ENCODE results near the gene DPH2.

DPH2 gene

GRCh38 chr1:44002606-44003157 is 32.9 kb downstream of the DPH2 start:
- DNase-seq, result no peak

DNA sequence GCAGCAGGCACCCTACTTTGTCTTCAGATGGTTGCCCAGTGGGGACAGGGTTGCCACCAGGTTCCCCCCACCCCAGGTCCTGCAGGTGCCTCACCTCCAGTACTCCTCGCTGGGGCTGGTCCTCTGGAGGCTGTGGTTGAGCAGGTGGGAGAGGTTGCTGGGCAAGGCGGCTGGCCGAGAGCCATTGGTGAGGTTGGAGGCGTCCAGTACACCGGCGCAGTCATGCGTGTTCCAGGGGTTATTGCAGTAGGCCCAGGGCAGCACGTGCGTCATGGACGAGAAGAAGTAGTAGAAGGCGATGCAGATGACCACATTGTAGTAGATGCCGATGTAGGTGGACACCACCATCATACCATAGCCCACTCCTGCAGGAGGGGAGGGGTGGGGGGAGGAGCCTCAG is 38.4 kb downstream of the DPH2 start:
- no peak for DNase-seq

DNA sequence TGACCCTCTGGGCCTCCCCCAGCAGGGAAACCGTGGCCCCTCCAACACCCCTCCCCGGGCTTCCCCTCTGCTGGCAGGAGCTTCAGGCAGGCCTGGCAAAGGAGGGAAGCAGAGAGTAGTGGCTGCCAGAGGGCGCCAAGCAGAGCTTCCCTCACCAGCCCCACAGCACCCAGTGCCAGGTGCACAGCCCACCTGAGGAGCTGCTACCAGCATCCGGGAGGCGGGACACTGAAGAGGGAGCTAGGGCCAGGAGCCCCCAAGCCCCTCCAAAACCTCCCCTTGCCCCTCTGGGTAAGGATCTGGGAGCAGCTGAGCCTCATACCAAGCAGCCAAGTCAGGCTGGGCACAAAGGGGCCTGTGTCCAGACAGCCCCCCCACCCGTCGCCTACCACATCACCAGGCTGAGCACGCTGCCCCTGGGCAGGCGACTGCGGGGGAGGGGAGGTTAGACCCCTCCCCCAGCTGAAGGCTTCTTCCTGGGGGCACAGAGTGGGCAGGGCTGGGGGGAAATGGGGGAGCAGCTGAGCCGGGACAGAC is 41.2 kb downstream of the DPH2 start:
- no peak for DNase-seq

GRCh38 chr1:44012404-44012803 is 42.6 kb downstream of the DPH2 start:
- DNase-seq, result no peak

- DNase-seq, result no peak
Observed at GRCh38 chr1:44012941-44013609, 43.3 kb downstream of the DPH2 start.

DNA sequence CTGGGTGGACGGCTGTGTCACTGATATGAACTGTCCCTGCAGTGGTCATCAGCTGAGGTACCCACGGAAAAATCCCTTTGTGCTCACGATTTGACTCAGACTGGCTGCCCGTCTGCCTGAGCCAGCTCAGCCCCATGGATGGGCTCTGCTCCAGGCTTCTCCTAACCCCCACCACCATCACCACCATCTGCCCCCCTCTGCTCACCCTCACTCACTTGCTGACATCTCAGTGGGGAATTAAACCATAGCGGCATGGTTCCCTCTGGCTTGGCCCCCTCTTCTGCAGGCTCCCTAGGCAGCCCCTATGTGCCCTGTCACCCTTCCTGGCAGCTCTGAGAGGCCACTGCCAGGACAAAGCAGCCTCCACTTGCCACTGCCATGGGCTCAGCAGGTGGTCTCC is 44.1 kb downstream of the DPH2 start:
- no peak for DNase-seq

DNA sequence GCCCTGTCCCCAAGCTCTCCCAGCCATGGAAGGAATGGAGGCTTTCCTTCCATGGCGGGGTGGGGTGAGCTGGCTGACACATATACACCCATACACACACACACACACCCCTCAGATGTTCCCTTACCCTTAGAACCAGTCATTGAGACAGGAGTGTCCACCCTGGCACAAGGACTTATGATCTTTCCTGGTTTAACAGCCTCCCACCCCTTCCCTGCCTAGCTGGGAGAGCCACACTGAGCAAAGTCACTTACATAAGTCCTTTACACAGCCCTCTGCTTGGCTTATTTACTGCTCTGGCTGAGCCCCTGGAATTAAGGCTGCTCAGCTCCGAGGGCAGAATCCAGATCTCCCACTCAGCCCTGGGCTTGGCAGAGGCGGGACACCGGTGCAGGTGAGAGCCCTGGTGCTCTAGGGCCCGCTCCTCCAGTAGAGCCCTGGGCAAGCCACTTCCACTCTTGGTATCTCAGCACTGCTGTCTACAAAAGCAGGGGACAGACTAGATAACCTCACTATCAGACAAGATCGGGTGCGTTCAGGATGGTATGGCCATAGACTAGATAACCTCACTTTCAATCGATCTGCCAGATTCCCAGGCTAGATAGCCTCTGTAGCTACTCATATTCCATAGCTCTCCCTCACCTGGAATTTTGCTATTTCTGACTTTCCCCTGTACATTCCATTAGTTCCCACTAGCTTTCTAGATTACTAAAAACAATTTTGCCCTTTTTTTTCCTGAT is 44.7 kb downstream of the DPH2 start:
- DNase-seq, result no peak

- DNase-seq, result no peak
Observed at GRCh38 chr1:44015206-44015605, 45.4 kb downstream of the DPH2 start.

GRCh38 chr1:44016041-44016889 is 46.5 kb downstream of the DPH2 start:
- no peak for DNase-seq

GRCh38 chr1:44016890-44017400 is 47.1 kb downstream of the DPH2 start:
- no peak for DNase-seq

DNA sequence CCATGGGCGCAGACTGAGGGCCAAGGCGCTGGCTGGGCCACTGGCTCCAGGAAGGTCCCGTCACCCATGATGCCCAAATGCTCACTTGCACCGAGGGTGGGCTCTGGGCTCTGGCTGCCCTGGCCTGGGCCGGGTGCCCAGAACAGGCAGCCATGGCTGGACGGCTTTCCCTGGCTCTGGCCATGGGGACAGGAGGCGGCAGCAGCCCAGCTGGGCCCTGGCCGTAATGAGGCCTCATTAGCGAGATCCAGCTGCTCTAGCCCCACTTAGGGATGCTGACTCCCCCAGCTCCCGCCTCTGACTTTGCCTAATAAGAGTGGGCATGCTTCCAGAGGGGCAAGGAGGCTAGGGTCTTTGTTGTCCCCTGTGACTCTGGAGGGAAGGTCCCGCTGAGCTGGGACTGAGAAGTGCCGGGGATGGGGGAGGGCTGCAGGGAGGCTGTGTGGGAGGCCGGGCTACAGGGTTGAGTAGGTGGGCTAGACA is 49.7 kb downstream of the DPH2 start:
- no peak for DNase-seq

GRCh38 chr1:44020464-44020863 is 50.7 kb downstream of the DPH2 start:
- no peak for DNase-seq

GRCh38 chr1:44021156-44021555 is 51.3 kb downstream of the DPH2 start:
- DNase-seq, result no peak

GRCh38 chr1:44021581-44022321 is 51.9 kb downstream of the DPH2 start:
- DNase-seq, result no peak

Measured in RPMI8226 (cell line).